ENCODE data around the gene MKRN2. TPM values are rescaled to one million over a fixed set of nuclear protein-coding genes. Genes with fewer than 3 reads are reported as not detected.

The MKRN2 gene
- total and polyA plus RNA-seq, 9 of the 15 experiments (the other 6 are each of a cell fraction or from before 2014, with no cell fraction given): 29.4 to 63.2 (median 42.9) TPM

DNA sequence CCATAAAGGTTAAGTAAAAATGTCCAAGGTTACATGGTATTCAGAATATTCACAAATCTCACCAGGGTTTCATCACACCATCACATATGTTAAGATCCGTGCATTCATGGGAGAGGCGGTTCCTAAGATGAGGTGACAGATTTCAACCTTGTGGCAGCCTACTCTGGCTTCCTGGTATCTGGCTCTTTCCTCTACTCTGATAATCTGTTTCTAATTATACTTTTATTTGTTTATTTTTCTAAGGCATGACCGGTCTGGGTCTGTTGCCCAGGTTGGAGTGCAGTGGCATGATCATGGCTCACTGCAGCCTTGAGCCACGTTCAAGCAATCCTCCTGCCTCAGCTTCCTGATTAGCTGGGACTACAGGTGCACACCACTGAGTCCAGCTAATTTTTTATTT lies 72.7 kb downstream of the MKRN2 start (continued):
- no peak for TF ChIP-seq THRA (IDR thresholded peaks at IDR 0.05)
- no peak for TF ChIP-seq ZNF316 (IDR thresholded peaks at IDR 0.05)
- TF ChIP-seq, protein P1, sequence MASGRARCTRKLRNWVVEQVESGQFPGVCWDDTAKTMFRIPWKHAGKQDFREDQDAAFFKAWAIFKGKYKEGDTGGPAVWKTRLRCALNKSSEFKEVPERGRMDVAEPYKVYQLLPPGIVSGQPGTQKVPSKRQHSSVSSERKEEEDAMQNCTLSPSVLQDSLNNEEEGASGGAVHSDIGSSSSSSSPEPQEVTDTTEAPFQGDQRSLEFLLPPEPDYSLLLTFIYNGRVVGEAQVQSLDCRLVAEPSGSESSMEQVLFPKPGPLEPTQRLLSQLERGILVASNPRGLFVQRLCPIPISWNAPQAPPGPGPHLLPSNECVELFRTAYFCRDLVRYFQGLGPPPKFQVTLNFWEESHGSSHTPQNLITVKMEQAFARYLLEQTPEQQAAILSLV (tag; IDR thresholded peaks at IDR 0.05): no peak
- no peak for TF ChIP-seq CEBPZ (IDR thresholded peaks at IDR 0.05; ENCODE audit: borderline replicate concordance, low read depth, low read length)
- TF ChIP-seq KLF13 (tag; IDR thresholded peaks at IDR 0.05; ENCODE audit: borderline replicate concordance, low read depth): no peak
- TF ChIP-seq SIN3A (IDR thresholded peaks at IDR 0.05; ENCODE audit: borderline replicate concordance in 2 of 2, control insufficient read depth in 1 of 2, low read depth in 2 of 2, low read length in 2 of 2): no peak
- no peak for TF ChIP-seq ZNF592 (IDR thresholded peaks at IDR 0.05)
- TF ChIP-seq NCOA6 (IDR thresholded peaks at IDR 0.05): no peak
- TF ChIP-seq SREBF1 (IDR thresholded peaks at IDR 0.05; ENCODE audit: borderline replicate concordance, low read depth, low read length): no peak
- no peak for TF ChIP-seq SRF (CRISPR knock-in tag; IDR thresholded peaks at IDR 0.05)
- 0 out of 2 replicates have a peak, but pooled peaks have one; percentile 26 for TF ChIP-seq ADNP (tag; IDR thresholded peaks at IDR 0.05)
